H54 (cell line): ENCODE data around the gene USP35.
"Not testable (repeated sequence)": the region's sequence is repeated elsewhere in the genome, so short reads cannot be mapped to it uniquely, and the experiment has no call there.

Experiments
- DNase-seq: peaks from one replicate; pipeline ENCODE4 v3.0.0; 2011; ENCODE audit warnings: low spot score, mixed read lengths; ENCODE audit not compliant: insufficient read length
- FAIRE-seq: peaks from 3 replicates; lab custom pipeline; 2011; peaks lifted over from hg19 to GRCh38; lab: Jason Lieb, UNC
- POLR2A ChIP-seq: IDR thresholded peaks from 2 replicates; pipeline ENCODE4 v1.6.1; 2011; ENCODE audit warnings: low read depth, mild to moderate bottlenecking, low read length

USP35 gene

GRCh38 chr11:78161962-78162371 lies 26.8 kb upstream of the USP35 start:
- DNase-seq (no peak), FAIRE-seq (no peak)
- no peak for TF ChIP-seq POLR2A

- DNase-seq (no peak), FAIRE-seq (no peak)
- TF ChIP-seq POLR2A = no peak
Observed at GRCh38 chr11:78163828-78164227, 24.9 kb upstream of the USP35 start.

- DNase-seq (no peak), FAIRE-seq (no peak)
- no peak for TF ChIP-seq POLR2A
Observed at GRCh38 chr11:78164471-78164870, 24.2 kb upstream of the USP35 start.

- no peak for TF ChIP-seq POLR2A
- DNase-seq (no peak), FAIRE-seq (no peak)
Observed at GRCh38 chr11:78166855-78167469, 21.8 kb upstream of the USP35 start.

- FAIRE-seq = no peak
- no peak for TF ChIP-seq POLR2A
- no peak for DNase-seq
Observed at GRCh38 chr11:78168539-78169477, 19.9 kb upstream of the USP35 start.

- DNase-seq (no peak), FAIRE-seq (no peak)
- no peak for TF ChIP-seq POLR2A
Observed at GRCh38 chr11:78170413-78170812, 18.3 kb upstream of the USP35 start.

- TF ChIP-seq POLR2A = no peak
- FAIRE-seq (no peak), DNase-seq (no peak)
Observed at GRCh38 chr11:78170874-78171549, 17.7 kb upstream of the USP35 start.

GRCh38 chr11:78171951-78172350 lies 16.8 kb upstream of the USP35 start:
- no peak for DNase-seq
- FAIRE-seq = no peak
- TF ChIP-seq POLR2A = no peak

- DNase-seq, FAIRE-seq: not testable (repeated sequence)
Observed at GRCh38 chr11:78175862-78176261, 12.9 kb upstream of the USP35 start.

GRCh38 chr11:78176605-78177141 lies 12.0 kb upstream of the USP35 start:
- TF ChIP-seq POLR2A = no peak
- no peak for DNase-seq
- no peak for FAIRE-seq

GRCh38 chr11:78177216-78177615 lies 11.5 kb upstream of the USP35 start:
- TF ChIP-seq POLR2A = no peak
- FAIRE-seq (no peak), DNase-seq (no peak)

- no peak for FAIRE-seq
Observed at GRCh38 chr11:78179459-78180071, 9.2 kb upstream of the USP35 start.

GRCh38 chr11:78180751-78181150 lies 8.0 kb upstream of the USP35 start:
- DNase-seq (no peak), FAIRE-seq (no peak)
- TF ChIP-seq POLR2A = no peak

More at GRCh38 chr11:78179459-78180071, 9.2 kb upstream of the USP35 start:
- no peak for TF ChIP-seq POLR2A
- DNase-seq = no peak
